Fibroblast of mammary gland (primary cell): Measurements from ENCODE around the gene SLC35B2.

ENCODE experiments used
- DNase-seq: peaks from one replicate; pipeline ENCODE4 v3.0.0-alpha.2; 2010; ENCODE audit warnings: low read depth
- H3K4me3 ChIP-seq: 2 replicates; pipeline ENCODE4 v1.5.1; 2011; ENCODE audit warnings: low read depth, mild to moderate bottlenecking, low read length, moderate library complexity; ENCODE audit not compliant: control insufficient read depth
- CTCF ChIP-seq: conservative IDR thresholded peaks from 2 replicates; pipeline ENCODE4 v1.5.1; 2011; ENCODE audit warnings: low read depth, low read length, inconsistent platforms; ENCODE audit not compliant: control insufficient read depth, insufficient read depth

The SLC35B2 gene

DNA sequence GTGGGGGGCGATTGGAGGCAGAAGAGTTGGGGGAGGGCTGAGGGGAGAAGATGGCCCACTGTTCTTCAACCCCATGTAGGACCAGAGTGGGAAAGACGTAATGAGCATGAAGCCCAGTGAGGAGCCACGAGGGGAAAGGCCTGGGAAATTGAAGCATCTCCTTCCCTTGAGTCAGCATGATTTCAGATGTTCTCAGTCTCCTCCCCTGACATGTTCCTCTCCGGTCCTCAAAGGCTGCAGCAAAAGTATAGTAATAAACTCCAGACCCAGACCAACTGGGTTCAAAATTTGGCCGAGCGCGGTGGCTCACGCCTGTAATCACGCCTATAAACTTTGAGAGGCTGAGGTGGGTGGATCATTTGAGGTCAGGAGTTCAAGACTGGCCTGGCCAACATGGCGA lies 9.9 kb upstream of the SLC35B2 start:
- no peak for DNase-seq
- TF ChIP-seq CTCF, result no peak
- H3K4me3 ChIP-seq, result no peak overlapping the region

DNA sequence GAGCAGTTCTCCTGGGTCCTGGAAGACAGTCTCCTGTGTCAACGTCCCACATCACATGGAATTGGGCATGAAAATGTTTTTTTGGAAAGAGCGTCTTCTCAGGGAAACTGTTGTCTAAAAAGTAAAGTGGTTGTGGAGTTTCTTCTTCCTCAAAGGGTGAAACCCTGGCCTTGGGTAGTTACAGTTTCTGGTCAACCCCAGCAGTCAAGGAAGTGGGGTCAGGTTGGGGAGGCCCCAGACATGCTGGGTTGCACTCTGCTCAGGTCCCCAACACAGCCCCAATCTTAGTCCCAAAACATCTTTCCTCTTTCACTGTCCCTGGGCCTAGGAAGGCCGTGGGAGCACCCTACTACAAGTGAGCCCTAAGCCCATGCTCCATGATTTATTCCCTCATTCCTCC lies 9.0 kb upstream of the SLC35B2 start:
- DNase-seq, result no peak
- no peak overlapping the region for H3K4me3 ChIP-seq
- no peak for TF ChIP-seq CTCF

DNA sequence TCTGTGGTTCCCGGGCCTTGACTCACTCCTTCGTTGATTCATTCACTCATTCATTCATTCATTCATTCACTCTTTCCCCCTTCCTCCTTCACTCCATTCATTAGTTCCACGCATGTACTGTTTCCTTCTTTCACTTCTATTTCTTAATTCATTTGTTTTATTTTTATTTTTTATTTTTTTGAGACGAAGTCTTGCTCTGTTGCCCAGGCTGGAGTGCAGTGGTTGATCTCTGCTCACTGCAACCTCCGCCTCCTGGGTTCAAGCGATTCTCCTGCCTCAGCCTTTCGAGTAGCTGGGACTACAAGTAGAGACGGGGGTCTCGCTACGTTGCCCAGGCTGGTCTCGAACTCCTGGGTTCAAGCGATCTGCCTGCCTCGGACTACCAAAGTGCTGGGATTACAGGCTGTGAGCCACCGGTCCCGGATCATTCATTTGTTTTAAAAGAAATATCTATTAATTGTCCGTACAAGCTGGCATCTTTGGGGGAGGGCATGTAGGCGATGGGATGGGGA lies 8.4 kb upstream of the SLC35B2 start:
- no peak for DNase-seq
- TF ChIP-seq CTCF, result no peak
- no peak overlapping the region for H3K4me3 ChIP-seq

- peak; percentile 88 for DNase-seq
- peak within 1 kb of the TSS; percentile 71 for H3K4me3 ChIP-seq
- TF ChIP-seq CTCF, result no peak
These were observed 7.8 kb upstream of the SLC35B2 start, which contains the start of gene NFKBIE for GRCh38 chr6:44265007-44265721. Gene NFKBIE (minus strand): TSS chr6:44265551. CDS start chr6:44265346, 205 bp downstream.

GRCh38 chr6:44264154-44265006 lies 7.1 kb upstream of the SLC35B2 start:
- no peak for TF ChIP-seq CTCF
- DNase-seq, result no peak
- H3K4me3 ChIP-seq, result peak overlapping the region; percentile 71

- H3K4me3 ChIP-seq, result peak overlapping the region; percentile 71
- no peak for DNase-seq
These were observed 6.2 kb upstream of the SLC35B2 start for GRCh38 chr6:44263354-44264100.

More at GRCh38 chr6:44263354-44264100, 6.2 kb upstream of the SLC35B2 start:
- no peak for TF ChIP-seq CTCF
